H1 (cell line): Measurements from ENCODE around the gene TADA2B. TPM values are rescaled to one million over a fixed set of nuclear protein-coding genes. Genes with fewer than 3 reads are reported as not detected.

Experiments
- CTCF ChIP-seq, 3 experiments: IDR thresholded peaks; 1 replicate in 2 of 3; 2 replicates in 1 of 3; pipeline versions ENCODE4 v1.5.1 to v1.6.1; 2011; ENCODE audit warnings: low read length in 3 of 3, mild to moderate bottlenecking in 3 of 3, inconsistent platforms in 2 of 3, low read depth in 1 of 3, moderate library complexity in 1 of 3; ENCODE audit not compliant: insufficient read depth in 1 of 3; ENCODE audit errors: control extremely low read depth in 1 of 3
- polyA plus RNA-seq, 7 experiments: library from polyadenylated mRNA; depleted of rRNA in 3 of 7; stranded (reverse) in 5 of 7; unstranded in 2 of 7; fragments of >200 nt in 5 of 7; fragments of 200-250 nt in 2 of 7; gene quantifications; 1 replicate in 5 of 7; 2 replicates in 1 of 7; 4 replicates in 1 of 7; pipeline versions ENCODE4 v1.2.1 to v1.2.3, GENCODE V29; 2011 to 2013; ENCODE audit warnings: missing spikeins in 2 of 7, mixed read lengths in 2 of 7
- total RNA-seq: library from RNA; stranded (reverse); fragmentation: NEBNext Ultra II Directional; extraction: Animal tissue kit (Norgen Biotek cat#: 25700); gene quantifications from 2 replicates; pipeline ENCODE4 v1.2.1, GENCODE V29; 2021

Gene TADA2B
- total and polyA plus RNA-seq, 2 of the 8 experiments (the other 6 are each of a cell fraction or from before 2014, with no cell fraction given), result 5.7 to 12.1 TPM

GRCh38 chr4:7070729-7071511 is 27.7 kb downstream of the TADA2B start (continued):
- peak in 2 of 3 experiments; percentile 98 to 100; a peak in 3 of 4 replicates for TF ChIP-seq CTCF (IDR thresholded peaks at IDR 0.05; ENCODE audit: control extremely low read depth in 1 of 3, insufficient read depth in 1 of 3, low read depth in 1 of 3, low read length in 3 of 3)
